Stimulated activated naive CD4-positive, alpha-beta T cell treated with Interleukin-2 at 50 U/mL for 16 hours (primary cell): ENCODE results near the gene MBD5.

Experiments
- DNase-seq: peaks from one replicate; lab custom pipeline; 2025; lab: John Stamatoyannopoulos, UW

The MBD5 gene

GRCh38 chr2:148305476-148305875, 284.6 kb downstream of the MBD5 start:
- DNase-seq, result no peak

GRCh38 chr2:148306027-148306426, 285.1 kb downstream of the MBD5 start:
- no peak for DNase-seq

- DNase-seq, result no peak
Observed at GRCh38 chr2:148317598-148317997, 296.7 kb downstream of the MBD5 start.

GRCh38 chr2:148338541-148338940, 317.6 kb downstream of the MBD5 start:
- DNase-seq, result no peak

GRCh38 chr2:148342086-148342485, 321.2 kb downstream of the MBD5 start:
- DNase-seq, result no peak

- no peak for DNase-seq
Observed at GRCh38 chr2:148350199-148350598, 329.3 kb downstream of the MBD5 start.

GRCh38 chr2:148351437-148352143, 330.7 kb downstream of the MBD5 start:
- no peak for DNase-seq

- DNase-seq, result no peak
Observed at GRCh38 chr2:148358375-148358774, 337.5 kb downstream of the MBD5 start.

- DNase-seq, result no peak
Observed at GRCh38 chr2:148360662-148361061, 339.8 kb downstream of the MBD5 start.

GRCh38 chr2:148362144-148362796, 341.4 kb downstream of the MBD5 start:
- DNase-seq, result no peak

- DNase-seq, result no peak
Observed at GRCh38 chr2:148375214-148375613, 354.3 kb downstream of the MBD5 start.

- no peak for DNase-seq
Observed at GRCh38 chr2:148391324-148391723, 370.4 kb downstream of the MBD5 start.

- no peak for DNase-seq
Observed at GRCh38 chr2:148402786-148403185, 381.9 kb downstream of the MBD5 start.

- DNase-seq, result no peak
Observed at GRCh38 chr2:148410899-148411298, 390.0 kb downstream of the MBD5 start.

GRCh38 chr2:148416248-148416647, 395.4 kb downstream of the MBD5 start:
- no peak for DNase-seq

GRCh38 chr2:148430101-148430500, 409.2 kb downstream of the MBD5 start:
- DNase-seq, result no peak

GRCh38 chr2:148447877-148448276, 427.0 kb downstream of the MBD5 start:
- no peak for DNase-seq

- DNase-seq, result no peak
Observed at GRCh38 chr2:148450531-148450930, 429.6 kb downstream of the MBD5 start.

- no peak for DNase-seq
Observed at GRCh38 chr2:148451046-148451445, 430.2 kb downstream of the MBD5 start.

- no peak for DNase-seq
Observed at GRCh38 chr2:148455791-148456190, 434.9 kb downstream of the MBD5 start.

- no peak for DNase-seq
Observed at GRCh38 chr2:148458171-148458570, 437.3 kb downstream of the MBD5 start.

GRCh38 chr2:148459377-148459778, 438.5 kb downstream of the MBD5 start:
- DNase-seq, result no peak

GRCh38 chr2:148461876-148462275, 441.0 kb downstream of the MBD5 start:
- DNase-seq, result no peak

- DNase-seq, result no peak
Observed at GRCh38 chr2:148475626-148476025, 454.7 kb downstream of the MBD5 start.
